Tibial nerve (tissue), 4 donors: Measurements from ENCODE around the gene APLNR. TPM values are rescaled to one million over a fixed set of nuclear protein-coding genes. Genes with fewer than 3 reads are reported as not detected.

ENCODE experiments used
- DNase-seq, 2 donors: peaks; one replicate each; pipeline ENCODE4 v3.0.0-alpha.2; 2019; ENCODE audit warnings: low spot score in 2 of 2
- H3K27ac ChIP-seq, 4 donors: fragments of 200-600 bp; sonication (generic) in 3 of 4; one replicate each; pipeline ENCODE4 v1.5.1; 2017 to 2019; ENCODE audit warnings: mild to moderate bottlenecking in 1 of 4
- H3K27me3 ChIP-seq, 2 donors: fragments of 200-600 bp; sonication (generic) in 1 of 2; one replicate each; pipeline versions ENCODE4 v1.5.1 to v1.6.0; 2017 to 2019
- H3K36me3 ChIP-seq, 3 donors: fragments of 200-600 bp; sonication (generic); one replicate each; pipeline ENCODE4 v1.5.1; 2018 to 2019
- H3K4me1 ChIP-seq, 4 donors: fragments of 200-600 bp; sonication (generic) in 3 of 4; one replicate each; pipeline ENCODE4 v1.5.1; 2017 to 2019
- H3K4me3 ChIP-seq, 4 donors: fragments of 200-600 bp; sonication (generic) in 3 of 4; one replicate each; pipeline ENCODE4 v1.5.1; 2017 to 2019; ENCODE audit warnings: mild to moderate bottlenecking in 1 of 4, moderate library complexity in 1 of 4
- H3K9me3 ChIP-seq, 4 donors: fragments of 200-600 bp; sonication (generic) in 3 of 4; one replicate each; pipeline ENCODE4 v1.5.1; 2017 to 2019
- CTCF ChIP-seq, 5 experiments: fragments of 200-600 bp in 3 of 5; fragments of 450-650 bp in 2 of 5; sonication (generic) in 3 of 5; IDR thresholded peaks; one replicate each; pipeline ENCODE4 v1.5.1; 2016 to 2019; ENCODE audit warnings: antibody characterized with exemption in 5 of 5, mild to moderate bottlenecking in 3 of 5, moderate library complexity in 2 of 5
- EP300 ChIP-seq, 2 donors: sonication (generic); formaldehyde crosslinking; IDR thresholded peaks; one replicate each; pipeline ENCODE4 v1.6.1; 2017; ENCODE audit warnings: antibody characterized with exemption in 2 of 2, mild to moderate bottlenecking in 1 of 2
- POLR2A ChIP-seq, 2 donors: fragments of 450-650 bp; IDR thresholded peaks; one replicate each; pipeline ENCODE4 v1.6.1; 2017; ENCODE audit warnings: antibody characterized with exemption in 2 of 2, mild to moderate bottlenecking in 2 of 2, moderate library complexity in 2 of 2
- WGBS, 2 donors: methylation state at CpG; one replicate each; pipeline ENCODE4 v1.1.5; 2018; 5-methylcytosine and 5-hydroxymethylcytosine counted together
- total RNA-seq, 4 donors: library from RNA; depleted of rRNA; stranded (reverse); fragments of >200 nt; gene quantifications; one replicate each; pipeline ENCODE4 v1.1.0, GENCODE V29; 2016

Gene APLNR
- total RNA-seq, 4 donors from 2014 or later: 0.63 to 12.9 (median 2.0) TPM

- no peaks in the 10 kb centered on the region for H3K27me3 ChIP-seq
- H3K27ac ChIP-seq: no peak overlapping the region
- no peaks in the 10 kb centered on the region for H3K4me1 ChIP-seq
- H3K4me3 ChIP-seq: no peak overlapping the region
- no peaks in the 10 kb centered on the region for H3K36me3 ChIP-seq
- peaks cover 0 to 28% (median 3%) of the 10 kb centered on the region in 4 donors for H3K9me3 ChIP-seq
- no peak for DNase-seq
- no peak for TF ChIP-seq CTCF (IDR thresholded peaks at IDR 0.05)
- 47 to 60% methylated on average over 5 of the region's 5 CpGs for WGBS, 2 donors
Observed at GRCh38 chr11:57260937-57261783, 24.1 kb upstream of the APLNR start.

- no peak for DNase-seq
- H3K9me3 ChIP-seq: peaks cover 0 to 22% (median 3%) of the 10 kb centered on the region in 4 donors
- H3K4me3 ChIP-seq: no peak overlapping the region
- no peak overlapping the region for H3K27ac ChIP-seq
- H3K36me3 ChIP-seq: no peaks in the 10 kb centered on the region
- TF ChIP-seq EP300 (IDR thresholded peaks at IDR 0.05) (no peak), POLR2A (IDR thresholded peaks at IDR 0.05) (no peak), CTCF (IDR thresholded peaks at IDR 0.05) (no peak)
- H3K27me3 ChIP-seq: no peaks in the 10 kb centered on the region
- no peaks in the 10 kb centered on the region for H3K4me1 ChIP-seq
Observed at GRCh38 chr11:57256119-57256518, 19.1 kb upstream of the APLNR start.

- DNase-seq: no peak
- Histone ChIP-seq H3K27ac (no peak overlapping the region), H3K4me3 (no peak overlapping the region), H3K9me3 (peaks cover 0 to 22% (median 3%) of the 10 kb centered on the region in 4 donors), H3K36me3 (no peaks in the 10 kb centered on the region), H3K27me3 (no peaks in the 10 kb centered on the region), H3K4me1 (no peaks in the 10 kb centered on the region)
- 3 to 16% methylated on average over 1 of the region's 1 CpG for WGBS, 2 donors
- TF ChIP-seq EP300 (IDR thresholded peaks at IDR 0.05) (no peak), POLR2A (IDR thresholded peaks at IDR 0.05) (no peak), CTCF (IDR thresholded peaks at IDR 0.05) (no peak)
Observed at GRCh38 chr11:57255618-57256017, 18.6 kb upstream of the APLNR start.

GRCh38 chr11:57254631-57255030 lies 17.6 kb upstream of the APLNR start:
- H3K4me1 ChIP-seq: no peaks in the 10 kb centered on the region
- H3K36me3 ChIP-seq: no peaks in the 10 kb centered on the region
- TF ChIP-seq POLR2A (IDR thresholded peaks at IDR 0.05) (no peak), EP300 (IDR thresholded peaks at IDR 0.05) (no peak), CTCF (IDR thresholded peaks at IDR 0.05) (no peak)
- peaks cover 0 to 22% (median 3%) of the 10 kb centered on the region in 4 donors for H3K9me3 ChIP-seq
- no peak for DNase-seq
- no peak overlapping the region for H3K27ac ChIP-seq
- H3K27me3 ChIP-seq: no peaks in the 10 kb centered on the region
- no peak overlapping the region for H3K4me3 ChIP-seq

- no peak overlapping the region for H3K27ac ChIP-seq
- no peaks in the 10 kb centered on the region for H3K36me3 ChIP-seq
- TF ChIP-seq POLR2A (IDR thresholded peaks at IDR 0.05) (no peak), CTCF (IDR thresholded peaks at IDR 0.05) (no peak), EP300 (IDR thresholded peaks at IDR 0.05) (no peak)
- no peak overlapping the region for H3K4me3 ChIP-seq
- H3K4me1 ChIP-seq: peaks cover 0 to 10% (median 0%) of the 10 kb centered on the region in 4 donors
- DNase-seq: peak in 1 of 2 donors; percentile 30
- H3K9me3 ChIP-seq: peaks cover 0 to 8% (median 0%) of the 10 kb centered on the region in 4 donors
- WGBS, 2 donors: 27 to 48% methylated on average over 5 of the region's 5 CpGs
- H3K27me3 ChIP-seq: no peaks in the 10 kb centered on the region
Observed at GRCh38 chr11:57251491-57252104, 14.5 kb upstream of the APLNR start.
